Adrenal gland (tissue), 5 donors: ENCODE results near the gene CFTR.

ENCODE experiments used
- POLR2A ChIP-seq, 2 donors: fragments of 450-650 bp; IDR thresholded peaks; one replicate each; pipeline ENCODE4 v1.6.1; 2017; ENCODE audit warnings: antibody characterized with exemption in 2 of 2, mild to moderate bottlenecking in 2 of 2, moderate library complexity in 1 of 2
- TF ChIP-seq, protein P1 (sequence below), 6 experiments: fragments of 450-650 bp in 4 of 6; fragments of 200-600 bp in 2 of 6; sonication (generic) in 1 of 6; IDR thresholded peaks; 1 replicate in 5 of 6; 2 replicates in 1 of 6; pipeline versions ENCODE4 v1.5.1 to v1.8.0; 2016 to 2021; ENCODE audit warnings: antibody characterized with exemption in 6 of 6, mild to moderate bottlenecking in 2 of 6, moderate library complexity in 1 of 6
- donor health status: DM: no; HTN: no; CAD: no.

GRCh38 chr7:117559391-117559790 lies 79.6 kb downstream of the CFTR start:
- TF ChIP-seq, protein P1, sequence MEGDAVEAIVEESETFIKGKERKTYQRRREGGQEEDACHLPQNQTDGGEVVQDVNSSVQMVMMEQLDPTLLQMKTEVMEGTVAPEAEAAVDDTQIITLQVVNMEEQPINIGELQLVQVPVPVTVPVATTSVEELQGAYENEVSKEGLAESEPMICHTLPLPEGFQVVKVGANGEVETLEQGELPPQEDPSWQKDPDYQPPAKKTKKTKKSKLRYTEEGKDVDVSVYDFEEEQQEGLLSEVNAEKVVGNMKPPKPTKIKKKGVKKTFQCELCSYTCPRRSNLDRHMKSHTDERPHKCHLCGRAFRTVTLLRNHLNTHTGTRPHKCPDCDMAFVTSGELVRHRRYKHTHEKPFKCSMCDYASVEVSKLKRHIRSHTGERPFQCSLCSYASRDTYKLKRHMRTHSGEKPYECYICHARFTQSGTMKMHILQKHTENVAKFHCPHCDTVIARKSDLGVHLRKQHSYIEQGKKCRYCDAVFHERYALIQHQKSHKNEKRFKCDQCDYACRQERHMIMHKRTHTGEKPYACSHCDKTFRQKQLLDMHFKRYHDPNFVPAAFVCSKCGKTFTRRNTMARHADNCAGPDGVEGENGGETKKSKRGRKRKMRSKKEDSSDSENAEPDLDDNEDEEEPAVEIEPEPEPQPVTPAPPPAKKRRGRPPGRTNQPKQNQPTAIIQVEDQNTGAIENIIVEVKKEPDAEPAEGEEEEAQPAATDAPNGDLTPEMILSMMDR (IDR thresholded peaks at IDR 0.05) = no peak
- no peak for TF ChIP-seq POLR2A (IDR thresholded peaks at IDR 0.05)
